Memory B cell (primary cell): ENCODE measurements around the gene MAGEA2B.
"Not testable (repeated sequence)": the region's sequence is repeated elsewhere in the genome, so short reads cannot be mapped to it uniquely, and the experiment has no call there.

Source experiments
- ATAC-seq: fragments of 150-1000 bp; cut with Tn5 transposase; 2 replicates; pipeline ENCODE4 v1.10.0; 2021; ENCODE audit warnings: low read depth, mild to moderate bottlenecking, moderate library complexity
- DNase-seq, 2 donors: peaks; one replicate each; pipeline ENCODE4 v3.0.0; 2022; ENCODE audit warnings: low spot score in 2 of 2
- H3K27ac Mint-ChIP-seq: one replicate; pipeline ENCODE4 v1.8.0; 2022; ENCODE audit warnings: mild to moderate bottlenecking, moderate library complexity, mixed read lengths
- H3K27me3 Mint-ChIP-seq: one replicate; pipeline ENCODE4 v1.8.0; 2022; ENCODE audit warnings: mixed read lengths
- H3K36me3 Mint-ChIP-seq: one replicate; pipeline ENCODE4 v1.8.0; 2022; ENCODE audit warnings: mild to moderate bottlenecking, mixed read lengths
- H3K4me1 Mint-ChIP-seq: one replicate; pipeline ENCODE4 v1.8.0; 2022; ENCODE audit warnings: mixed read lengths
- H3K4me3 Mint-ChIP-seq: one replicate; pipeline ENCODE4 v1.8.0; 2022; ENCODE audit warnings: mild to moderate bottlenecking, moderate library complexity, mixed read lengths
- H3K9me3 Mint-ChIP-seq: one replicate; pipeline ENCODE4 v1.8.0; 2022; ENCODE audit warnings: mixed read lengths

Gene MAGEA2B, protein sequence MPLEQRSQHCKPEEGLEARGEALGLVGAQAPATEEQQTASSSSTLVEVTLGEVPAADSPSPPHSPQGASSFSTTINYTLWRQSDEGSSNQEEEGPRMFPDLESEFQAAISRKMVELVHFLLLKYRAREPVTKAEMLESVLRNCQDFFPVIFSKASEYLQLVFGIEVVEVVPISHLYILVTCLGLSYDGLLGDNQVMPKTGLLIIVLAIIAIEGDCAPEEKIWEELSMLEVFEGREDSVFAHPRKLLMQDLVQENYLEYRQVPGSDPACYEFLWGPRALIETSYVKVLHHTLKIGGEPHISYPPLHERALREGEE

DNA sequence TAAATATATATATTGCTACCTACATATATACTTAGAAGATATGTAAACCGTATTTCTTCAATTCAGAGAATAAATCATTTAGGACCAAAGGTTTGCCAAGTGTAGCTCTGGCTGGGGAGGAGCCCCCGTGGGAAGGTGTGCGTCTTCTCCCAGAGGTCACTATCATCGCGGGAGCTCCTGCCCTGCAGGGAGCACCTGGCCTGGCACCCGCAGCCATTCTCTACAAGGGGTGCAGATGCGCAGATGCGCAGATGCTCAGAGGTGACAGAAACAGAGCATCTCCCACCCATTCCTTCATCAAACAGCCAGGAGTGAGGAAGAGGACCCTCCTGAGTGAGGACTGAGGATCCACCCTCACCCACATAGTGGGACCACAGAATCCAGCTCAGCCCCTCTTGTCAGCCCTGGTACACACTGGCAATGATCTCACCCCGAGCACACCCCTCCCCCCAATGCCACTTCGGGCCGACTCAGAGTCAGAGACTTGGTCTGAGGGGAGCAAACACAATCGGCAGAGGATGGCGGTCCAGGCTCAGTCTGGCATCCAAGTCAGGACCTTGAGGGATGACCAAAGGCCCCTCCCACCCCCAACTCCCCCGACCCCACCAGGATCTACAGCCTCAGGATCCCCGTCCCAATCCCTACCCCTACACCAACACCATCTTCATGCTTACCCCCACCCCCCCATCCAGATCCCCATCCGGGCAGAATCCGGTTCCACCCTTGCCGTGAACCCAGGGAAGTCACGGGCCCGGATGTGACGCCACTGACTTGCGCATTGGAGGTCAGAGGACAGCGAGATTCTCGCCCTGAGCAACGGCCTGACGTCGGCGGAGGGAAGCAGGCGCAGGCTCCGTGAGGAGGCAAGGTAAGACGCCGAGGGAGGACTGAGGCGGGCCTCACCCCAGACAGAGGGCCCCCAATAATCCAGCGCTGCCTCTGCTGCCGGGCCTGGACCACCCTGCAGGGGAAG lies at the start of gene MAGEA2B:
MAGEA2B (plus strand) TSS at position 814 of the 973 bp plus-strand sequence. CDS start 2,479 bp downstream, outside the sequence.
- not testable (repeated sequence) for DNase-seq, H3K4me3 Mint-ChIP-seq, H3K4me1 Mint-ChIP-seq, H3K27ac Mint-ChIP-seq, H3K36me3 Mint-ChIP-seq, H3K9me3 Mint-ChIP-seq, ATAC-seq, H3K27me3 Mint-ChIP-seq

GRCh38 chrX:152674135-152674534 lies 40.3 kb upstream of the MAGEA2B start:
- no peaks in the 10 kb centered on the region for H3K27me3 Mint-ChIP-seq
- DNase-seq (no peak), ATAC-seq (no peak)
- H3K4me3 Mint-ChIP-seq = no peak overlapping the region
- no peaks in the 10 kb centered on the region for H3K4me1 Mint-ChIP-seq
- no peak overlapping the region for H3K27ac Mint-ChIP-seq
- no peaks in the 10 kb centered on the region for H3K9me3 Mint-ChIP-seq
- no peaks in the 10 kb centered on the region for H3K36me3 Mint-ChIP-seq

GRCh38 chrX:152674652-152675051 lies 39.8 kb upstream of the MAGEA2B start:
- ATAC-seq, DNase-seq, H3K27me3 Mint-ChIP-seq, H3K27ac Mint-ChIP-seq, H3K4me1 Mint-ChIP-seq, H3K36me3 Mint-ChIP-seq, H3K9me3 Mint-ChIP-seq, H3K4me3 Mint-ChIP-seq: not testable (repeated sequence)

- not testable (repeated sequence) for DNase-seq, H3K36me3 Mint-ChIP-seq, H3K4me3 Mint-ChIP-seq, H3K9me3 Mint-ChIP-seq, ATAC-seq, H3K27me3 Mint-ChIP-seq, H3K27ac Mint-ChIP-seq, H3K4me1 Mint-ChIP-seq
These were observed 33.4 kb upstream of the MAGEA2B start for GRCh38 chrX:152681012-152681411.

DNA sequence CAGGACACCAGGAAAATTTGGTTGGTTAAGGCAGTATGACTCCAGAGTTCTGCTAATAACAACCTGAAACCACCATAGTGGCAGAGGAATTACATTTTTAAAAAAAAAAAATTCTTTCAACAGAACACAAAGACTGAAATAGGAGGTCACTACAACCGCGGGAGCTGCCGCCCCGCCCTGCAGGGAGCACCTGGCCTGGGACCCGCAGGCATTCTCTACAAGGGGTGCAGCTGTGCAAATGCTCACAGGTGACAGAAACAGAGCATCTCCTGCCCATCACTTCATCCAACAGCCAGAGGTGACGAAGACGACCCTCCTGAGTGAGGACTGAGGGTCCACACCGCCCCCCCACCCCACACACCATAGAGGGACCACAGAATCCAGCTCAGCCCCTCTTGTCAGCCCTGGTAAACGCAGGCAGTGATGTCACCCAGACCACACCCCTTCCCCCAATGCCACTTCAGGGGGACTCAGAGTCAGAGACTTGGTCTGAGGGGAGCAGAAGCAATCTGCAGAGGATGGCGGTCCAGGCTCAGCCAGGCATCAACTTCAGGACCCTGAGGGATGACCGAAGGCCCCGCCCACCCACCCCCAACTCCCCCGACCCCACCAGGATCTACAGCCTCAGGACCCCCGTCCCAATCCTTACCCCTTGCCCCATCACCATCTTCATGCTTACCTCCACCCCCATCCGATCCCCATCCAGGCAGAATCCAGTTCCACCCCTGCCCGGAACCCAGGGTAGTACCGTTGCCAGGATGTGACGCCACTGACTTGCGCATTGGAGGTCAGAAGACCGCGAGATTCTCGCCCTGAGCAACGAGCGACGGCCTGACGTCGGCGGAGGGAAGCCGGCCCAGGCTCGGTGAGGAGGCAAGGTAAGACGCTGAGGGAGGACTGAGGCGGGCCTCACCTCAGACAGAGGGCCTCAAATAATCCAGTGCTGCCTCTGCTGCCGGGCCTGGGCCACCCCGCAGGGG lies 16.2 kb upstream of the MAGEA2B start, which contains the start of gene MAGEA3:
MAGEA3 (plus strand) TSS at position 843 of the 980 bp plus-strand sequence. CDS start 2,039 bp downstream, outside the sequence.
- H3K36me3 Mint-ChIP-seq, H3K9me3 Mint-ChIP-seq, H3K27me3 Mint-ChIP-seq, H3K27ac Mint-ChIP-seq, DNase-seq, H3K4me1 Mint-ChIP-seq, H3K4me3 Mint-ChIP-seq, ATAC-seq: not testable (repeated sequence)

GRCh38 chrX:152700390-152700789 lies 14.0 kb upstream of the MAGEA2B start:
- peak in 1 of 2 donors; percentile 8 for DNase-seq
- ATAC-seq, H3K27me3 Mint-ChIP-seq, H3K9me3 Mint-ChIP-seq, H3K27ac Mint-ChIP-seq, H3K4me1 Mint-ChIP-seq, H3K36me3 Mint-ChIP-seq, H3K4me3 Mint-ChIP-seq: not testable (repeated sequence)

DNA sequence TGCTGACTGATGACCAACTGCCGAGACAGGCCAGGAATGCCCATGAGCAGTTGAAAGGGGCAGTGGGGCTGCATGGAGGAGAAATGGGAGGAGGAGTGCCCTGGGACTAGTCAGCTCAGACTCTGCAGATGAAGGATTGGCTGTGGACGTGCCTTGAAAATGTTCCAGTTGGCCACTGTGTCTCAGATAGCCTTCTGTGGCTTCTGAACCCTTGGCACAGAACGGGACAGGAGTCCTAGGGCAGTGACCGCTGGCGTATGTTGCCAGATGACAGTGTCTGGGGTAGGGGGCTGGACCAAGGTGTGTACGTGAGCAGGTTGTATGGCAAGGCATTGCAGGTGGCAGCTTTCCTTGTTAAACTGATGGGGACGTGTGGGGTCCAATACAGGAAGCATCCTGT lies 7.9 kb upstream of the MAGEA2B start:
- H3K36me3 Mint-ChIP-seq, H3K27ac Mint-ChIP-seq, H3K9me3 Mint-ChIP-seq, ATAC-seq, H3K4me1 Mint-ChIP-seq, H3K27me3 Mint-ChIP-seq, DNase-seq, H3K4me3 Mint-ChIP-seq: not testable (repeated sequence)

DNA sequence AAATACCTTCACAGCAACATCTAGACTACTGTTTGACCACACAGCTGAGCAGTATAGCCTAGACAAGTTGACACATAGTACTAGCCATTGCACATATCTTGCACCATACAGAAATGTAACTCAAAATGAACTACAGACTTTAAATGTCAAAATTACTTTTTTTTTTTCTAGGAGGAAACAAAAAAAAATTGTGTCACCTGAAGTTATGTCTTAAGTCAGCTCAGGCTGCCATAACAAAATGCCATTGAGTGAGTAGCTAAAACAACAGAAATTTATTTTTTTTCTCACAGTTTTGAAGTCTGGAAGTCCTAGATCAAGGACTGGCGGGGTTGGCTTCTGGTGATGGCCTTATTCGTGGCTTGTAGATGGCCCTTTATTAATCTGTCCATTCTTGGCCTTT lies 5.3 kb upstream of the MAGEA2B start, which contains the start of gene CSAG2:
CSAG2 (minus strand) TSS at position 101 of the 400 bp plus-strand sequence. CDS start 161 bp downstream, outside the sequence.
- not testable (repeated sequence) for H3K4me3 Mint-ChIP-seq, H3K27ac Mint-ChIP-seq, DNase-seq, H3K36me3 Mint-ChIP-seq, H3K27me3 Mint-ChIP-seq, ATAC-seq, H3K9me3 Mint-ChIP-seq, H3K4me1 Mint-ChIP-seq

GRCh38 chrX:152713195-152713594 lies 1.2 kb upstream of the MAGEA2B start:
- H3K36me3 Mint-ChIP-seq, H3K4me1 Mint-ChIP-seq, H3K27ac Mint-ChIP-seq, H3K9me3 Mint-ChIP-seq, H3K27me3 Mint-ChIP-seq, ATAC-seq, H3K4me3 Mint-ChIP-seq, DNase-seq: not testable (repeated sequence)

GRCh38 chrX:152725409-152725808 lies 11.0 kb downstream of the MAGEA2B start:
- Mint-ChIP-seq H3K27me3 (peaks cover 4% of the 10 kb centered on the region), H3K27ac (no peak overlapping the region), H3K9me3 (no peaks in the 10 kb centered on the region), H3K36me3 (no peaks in the 10 kb centered on the region), H3K4me1 (no peaks in the 10 kb centered on the region), H3K4me3 (no peak overlapping the region)
- DNase-seq (no peak), ATAC-seq (no peak)

GRCh38 chrX:152733261-152733975 lies 19.0 kb downstream of the MAGEA2B start, which contains the start of the genes CSAG1 and MAGEA12:
TSS of gene CSAG1 (minus strand) at chrX:152733721. CDS start at chrX:152732460, 1,261 bp downstream.
TSS of gene MAGEA12 (plus strand) at chrX:152733757. CDS start at chrX:152736162, 2,405 bp downstream.
- no peak for DNase-seq
- Mint-ChIP-seq H3K27ac (no peak within 1 kb of the TSS), H3K4me3 (no peak within 1 kb of the TSS), H3K27me3 (no peaks in the 10 kb centered on the region), H3K36me3 (no peaks in the 10 kb centered on the region), H3K4me1 (no peaks in the 10 kb centered on the region), H3K9me3 (no peaks in the 10 kb centered on the region)
- ATAC-seq = no peak

- H3K4me3 Mint-ChIP-seq, H3K4me1 Mint-ChIP-seq: not testable (repeated sequence)
These were observed 19.9 kb downstream of the MAGEA2B start for GRCh38 chrX:152734143-152734858.

More at GRCh38 chrX:152734143-152734858, 19.9 kb downstream of the MAGEA2B start:
- H3K9me3 Mint-ChIP-seq, H3K36me3 Mint-ChIP-seq, H3K27ac Mint-ChIP-seq, H3K27me3 Mint-ChIP-seq, ATAC-seq, DNase-seq: not testable (repeated sequence)
